Mucosa of rectum (tissue), 2 donors: ENCODE results near the gene TMEM204.

Experiments used
- H3K27ac ChIP-seq, 2 donors: one replicate each; pipeline ENCODE4 v1.7.0; 2013; ENCODE audit warnings: inconsistent platforms in 2 of 2, low read depth in 2 of 2, low read length in 2 of 2
- H3K27me3 ChIP-seq, 2 donors: one replicate each; pipeline ENCODE4 v1.7.0; 2013; ENCODE audit warnings: low read length in 2 of 2; ENCODE audit not compliant: control insufficient read depth in 2 of 2, insufficient read depth in 2 of 2
- H3K36me3 ChIP-seq, 2 donors: one replicate each; pipeline ENCODE4 v1.7.0; 2013; ENCODE audit warnings: low read length in 2 of 2; ENCODE audit not compliant: control insufficient read depth in 2 of 2, insufficient read depth in 2 of 2
- H3K4me1 ChIP-seq, 2 donors: one replicate each; pipeline ENCODE4 v1.7.0; 2013; ENCODE audit warnings: low read length in 2 of 2, mild to moderate bottlenecking in 1 of 2; ENCODE audit not compliant: control insufficient read depth in 2 of 2, insufficient read depth in 2 of 2
- H3K4me3 ChIP-seq, 2 donors: one replicate each; pipeline ENCODE4 v1.7.0; 2013; ENCODE audit warnings: low read length in 2 of 2
- H3K9ac ChIP-seq, 2 donors: one replicate each; pipeline ENCODE4 v1.7.0; 2013; ENCODE audit warnings: low read length in 2 of 2, low read depth in 1 of 2, mild to moderate bottlenecking in 1 of 2
- H3K9me3 ChIP-seq, 2 donors: one replicate each; pipeline ENCODE4 v1.7.0; 2013; ENCODE audit warnings: low read length in 2 of 2; ENCODE audit not compliant: control insufficient read depth in 2 of 2
- donor health status: healthy.
- donor health status: Normal muscosa, but diverticular disease.

The TMEM204 gene

GRCh38 chr16:1557576-1557975, 24.1 kb downstream of the TMEM204 start:
- Histone ChIP-seq H3K27ac (no peak overlapping the region), H3K36me3 (peaks cover 22 to 40% of the 10 kb centered on the region in 2 donors)

GRCh38 chr16:1559446-1559975, 26.0 kb downstream of the TMEM204 start:
- H3K9ac ChIP-seq = no peak overlapping the region
- H3K4me3 ChIP-seq = no peak overlapping the region
- H3K27me3 ChIP-seq = no peaks in the 10 kb centered on the region
- peaks cover 19 to 42% of the 10 kb centered on the region in 2 donors for H3K36me3 ChIP-seq
- no peaks in the 10 kb centered on the region for H3K9me3 ChIP-seq
- no peak overlapping the region for H3K27ac ChIP-seq
- no peaks in the 10 kb centered on the region for H3K4me1 ChIP-seq

More at GRCh38 chr16:1557576-1557975, 24.1 kb downstream of the TMEM204 start:
- H3K9ac ChIP-seq = no peak overlapping the region
- no peaks in the 10 kb centered on the region for H3K4me1 ChIP-seq
- H3K9me3 ChIP-seq = no peaks in the 10 kb centered on the region
- H3K4me3 ChIP-seq = no peak overlapping the region
- no peaks in the 10 kb centered on the region for H3K27me3 ChIP-seq

GRCh38 chr16:1560153-1560552, 26.7 kb downstream of the TMEM204 start:
- H3K4me1 ChIP-seq = no peaks in the 10 kb centered on the region
- H3K27ac ChIP-seq = no peak overlapping the region
- peaks cover 15 to 36% of the 10 kb centered on the region in 2 donors for H3K36me3 ChIP-seq
- no peaks in the 10 kb centered on the region for H3K9me3 ChIP-seq
- no peak overlapping the region for H3K4me3 ChIP-seq
- no peak overlapping the region for H3K9ac ChIP-seq
- no peaks in the 10 kb centered on the region for H3K27me3 ChIP-seq

GRCh38 chr16:1560866-1561265, 27.4 kb downstream of the TMEM204 start:
- Histone ChIP-seq H3K27me3 (no peaks in the 10 kb centered on the region), H3K4me3 (no peak overlapping the region), H3K9ac (no peak overlapping the region), H3K36me3 (peaks cover 15 to 31% of the 10 kb centered on the region in 2 donors), H3K9me3 (no peaks in the 10 kb centered on the region), H3K4me1 (no peaks in the 10 kb centered on the region), H3K27ac (no peak overlapping the region)

GRCh38 chr16:1561266-1561665, 27.8 kb downstream of the TMEM204 start:
- Histone ChIP-seq H3K9ac (no peak overlapping the region), H3K27me3 (no peaks in the 10 kb centered on the region), H3K9me3 (no peaks in the 10 kb centered on the region), H3K36me3 (peaks cover 15 to 27% of the 10 kb centered on the region in 2 donors), H3K4me1 (no peaks in the 10 kb centered on the region), H3K4me3 (no peak overlapping the region), H3K27ac (no peak overlapping the region)

GRCh38 chr16:1561836-1562235, 28.4 kb downstream of the TMEM204 start:
- Histone ChIP-seq H3K36me3 (peaks cover 15 to 24% of the 10 kb centered on the region in 2 donors), H3K9ac (no peak overlapping the region), H3K27me3 (no peaks in the 10 kb centered on the region), H3K9me3 (no peaks in the 10 kb centered on the region), H3K4me1 (no peaks in the 10 kb centered on the region), H3K27ac (no peak overlapping the region), H3K4me3 (no peak overlapping the region)

- H3K4me1 ChIP-seq = no peaks in the 10 kb centered on the region
- no peak overlapping the region for H3K9ac ChIP-seq
- peaks cover 9 to 14% of the 10 kb centered on the region in 2 donors for H3K36me3 ChIP-seq
- H3K4me3 ChIP-seq = no peak overlapping the region
- no peaks in the 10 kb centered on the region for H3K27me3 ChIP-seq
- no peak overlapping the region for H3K27ac ChIP-seq
- H3K9me3 ChIP-seq = no peaks in the 10 kb centered on the region
These were observed 30.3 kb downstream of the TMEM204 start for GRCh38 chr16:1563786-1564185.

GRCh38 chr16:1564325-1564724, 30.9 kb downstream of the TMEM204 start:
- peaks cover 9 to 13% of the 10 kb centered on the region in 2 donors for H3K36me3 ChIP-seq
- H3K27ac ChIP-seq = no peak overlapping the region
- no peaks in the 10 kb centered on the region for H3K9me3 ChIP-seq
- no peaks in the 10 kb centered on the region for H3K4me1 ChIP-seq
- H3K9ac ChIP-seq = no peak overlapping the region
- H3K27me3 ChIP-seq = no peaks in the 10 kb centered on the region
- no peak overlapping the region for H3K4me3 ChIP-seq

- no peak overlapping the region for H3K9ac ChIP-seq
- no peak overlapping the region for H3K4me3 ChIP-seq
- H3K9me3 ChIP-seq = no peaks in the 10 kb centered on the region
- no peaks in the 10 kb centered on the region for H3K4me1 ChIP-seq
- H3K27me3 ChIP-seq = no peaks in the 10 kb centered on the region
- no peak overlapping the region for H3K27ac ChIP-seq
- H3K36me3 ChIP-seq = peaks cover 3 to 9% of the 10 kb centered on the region in 2 donors
These were observed 31.8 kb downstream of the TMEM204 start for GRCh38 chr16:1565083-1565805.

GRCh38 chr16:1567988-1568387, 34.5 kb downstream of the TMEM204 start:
- Histone ChIP-seq H3K36me3 (peaks cover under 1 to 1% of the 10 kb centered on the region in 2 donors), H3K4me1 (no peaks in the 10 kb centered on the region), H3K4me3 (no peak overlapping the region), H3K9me3 (no peaks in the 10 kb centered on the region), H3K27ac (no peak overlapping the region), H3K9ac (no peak overlapping the region), H3K27me3 (no peaks in the 10 kb centered on the region)
